ENCODE data around the gene RC3H2.
"Not testable (repeated sequence)": the region's sequence is repeated elsewhere in the genome, so short reads cannot be mapped to it uniquely, and the experiment has no call there.

Gene RC3H2

GRCh38 chr9:122912671-122912963 lies 7.5 kb upstream of the RC3H2 start:
- Histone ChIP-seq H4K20me1 (no peaks in the 10 kb centered on the region), H3K36me3 (peaks cover 11 to 41% (median 21%) of the 10 kb centered on the region in 11 experiments), H3K9ac (peak overlapping the region; percentile 76 to 87 (median 81)), H3K9me3 (replicated peaks in 1 of 11) (peaks cover 0 to 20% (median 7%) of the 10 kb centered on the region in 11 experiments; a peak in 12 of 22 replicates), H3K4me3 (peak overlapping the region; percentile 65 to 84 (median 74)), H3K27me3 (peaks cover 0 to 16% (median 8%) of the 10 kb centered on the region in 11 experiments; a peak in 8 of 22 replicates), H3K4me2 (peak overlapping the region; percentile 70 to 93 (median 82)), H3K27ac (peak overlapping the region; percentile 74 to 90 (median 81)), H3K4me1 (peaks cover 6 to 21% (median 12%) of the 10 kb centered on the region in 10 experiments; a peak in 19 of 20 replicates)
- no peak for TF ChIP-seq Cebpa-rat (IDR thresholded peaks at IDR 0.05)

GRCh38 chr9:122906122-122906521 lies 963 bp upstream of the RC3H2 start:
- Histone ChIP-seq H3K36me3 (peaks cover 8 to 31% (median 16%) of the 10 kb centered on the region in 11 experiments), H4K20me1 (peaks cover 0 to 20% (median 0%) of the 10 kb centered on the region in 11 experiments; a peak in 6 of 22 replicates), H3K27ac (peak overlapping the region in 2 of 11 experiments; percentile 96 to 100; a peak in 3 of 22 replicates), H3K4me2 (peak overlapping the region in 4 of 11 experiments; percentile 18 to 66 (median 58); a peak in 4 of 22 replicates), H3K4me1 (peaks cover 4 to 27% (median 20%) of the 10 kb centered on the region in 10 experiments; a peak in 19 of 20 replicates)
- not testable (repeated sequence) for H3K4me3 ChIP-seq; H3K9ac ChIP-seq; H3K27me3 ChIP-seq; H3K9me3 ChIP-seq (replicated peaks in 1 of 11)

- Histone ChIP-seq H3K27ac (peak overlapping the region; percentile 96 to 100 (median 98)), H3K9ac (peak overlapping the region; percentile 95 to 100 (median 98)), H3K4me1 (peaks cover 4 to 43% (median 28%) of the 10 kb centered on the region in 10 experiments; a peak in 19 of 20 replicates), H3K4me2 (peak overlapping the region; percentile 79 to 94 (median 86)), H3K9me3 (replicated peaks in 1 of 11) (peaks cover 0 to 4% (median 0%) of the 10 kb centered on the region in 11 experiments; a peak in 1 of 22 replicates), H4K20me1 (peaks cover 0 to 37% (median 7%) of the 10 kb centered on the region in 11 experiments; a peak in 12 of 22 replicates), H3K27me3 (no peaks in the 10 kb centered on the region), H3K36me3 (peaks cover 0 to 14% (median 5%) of the 10 kb centered on the region in 11 experiments; a peak in 9 of 22 replicates), H3K4me3 (peak overlapping the region; percentile 68 to 97 (median 90))
- no peak for TF ChIP-seq Cebpa-rat (IDR thresholded peaks at IDR 0.05)
Observed at GRCh38 chr9:122904466-122904822, 715 bp downstream of the RC3H2 start.

- Histone ChIP-seq H3K36me3 (peaks cover 15 to 49% (median 24%) of the 10 kb centered on the region in 11 experiments), H3K9ac (peak overlapping the region in 3 of 11 experiments; percentile 1 to 50 (median 37); a peak in 3 of 22 replicates), H3K4me2 (peak overlapping the region in 10 of 11 experiments; percentile 11 to 77 (median 48); a peak in 17 of 22 replicates), H3K4me1 (peaks cover 8 to 61% (median 38%) of the 10 kb centered on the region in 10 experiments; a peak in 19 of 20 replicates), H4K20me1 (peaks cover 20 to 70% (median 37%) of the 10 kb centered on the region in 11 experiments; a peak in 20 of 22 replicates), H3K4me3 (peak overlapping the region in 3 of 10 experiments; percentile 6 to 18 (median 13); a peak in 2 of 20 replicates), H3K27me3 (no peaks in the 10 kb centered on the region), H3K27ac (peak overlapping the region in 6 of 11 experiments; percentile 1 to 33 (median 22); a peak in 3 of 22 replicates), H3K9me3 (replicated peaks in 1 of 11) (no peaks in the 10 kb centered on the region)
- TF ChIP-seq Cebpa-rat (IDR thresholded peaks at IDR 0.05), result no peak
Observed at GRCh38 chr9:122900791-122901190, 4.4 kb downstream of the RC3H2 start.

GRCh38 chr9:122897969-122898368 lies 7.2 kb downstream of the RC3H2 start:
- Histone ChIP-seq H3K36me3 (peaks cover 43 to 77% (median 51%) of the 10 kb centered on the region in 11 experiments), H3K4me3 (no peak overlapping the region), H4K20me1 (peaks cover 26 to 89% (median 52%) of the 10 kb centered on the region in 11 experiments; a peak in 20 of 22 replicates), H3K9me3 (replicated peaks in 1 of 11) (no peaks in the 10 kb centered on the region), H3K27me3 (no peaks in the 10 kb centered on the region), H3K27ac (no peak overlapping the region; a peak in 1 of 22 replicates), H3K4me1 (peaks cover 8 to 51% (median 36%) of the 10 kb centered on the region in 10 experiments; a peak in 19 of 20 replicates), H3K9ac (peak overlapping the region in 1 of 11 experiments; percentile 4; a peak in 1 of 22 replicates), H3K4me2 (peak overlapping the region in 6 of 11 experiments; percentile 2 to 36 (median 18); a peak in 6 of 22 replicates)
- no peak for TF ChIP-seq Cebpa-rat (IDR thresholded peaks at IDR 0.05)

- Histone ChIP-seq H3K9ac (no peak overlapping the region), H3K4me2 (no peak overlapping the region), H4K20me1 (peaks cover 0 to 32% (median 3%) of the 10 kb centered on the region in 11 experiments; a peak in 5 of 22 replicates), H3K27me3 (no peaks in the 10 kb centered on the region), H3K36me3 (peaks cover 90 to 100% (median 97%) of the 10 kb centered on the region in 11 experiments), H3K4me1 (no peaks in the 10 kb centered on the region), H3K27ac (no peak overlapping the region), H3K4me3 (no peak overlapping the region), H3K9me3 (replicated peaks in 1 of 11) (no peaks in the 10 kb centered on the region)
- TF ChIP-seq Cebpa-rat (IDR thresholded peaks at IDR 0.05), result no peak
Observed at GRCh38 chr9:122888480-122888879, 16.7 kb downstream of the RC3H2 start.

- Histone ChIP-seq H3K36me3 (peaks cover 93 to 100% (median 97%) of the 10 kb centered on the region in 11 experiments), H3K9ac (no peak overlapping the region), H3K4me1 (no peaks in the 10 kb centered on the region), H3K27me3 (no peaks in the 10 kb centered on the region), H3K27ac (no peak overlapping the region), H4K20me1 (peaks cover 0 to 14% (median 0%) of the 10 kb centered on the region in 11 experiments; a peak in 1 of 22 replicates), H3K4me2 (no peak overlapping the region), H3K4me3 (no peak overlapping the region), H3K9me3 (replicated peaks in 1 of 11) (no peaks in the 10 kb centered on the region)
- TF ChIP-seq Cebpa-rat (IDR thresholded peaks at IDR 0.05), result no peak
Observed at GRCh38 chr9:122883125-122883524, 22.0 kb downstream of the RC3H2 start.

GRCh38 chr9:122879443-122879842 lies 25.7 kb downstream of the RC3H2 start:
- peaks cover 5 to 19% (median 12%) of the 10 kb centered on the region in 10 experiments; a peak in 18 of 20 replicates for H3K4me1 ChIP-seq
- no peaks in the 10 kb centered on the region for H3K9me3 ChIP-seq (replicated peaks in 1 of 11)
- H4K20me1 ChIP-seq, result peaks cover 0 to 25% (median 5%) of the 10 kb centered on the region in 11 experiments; a peak in 4 of 22 replicates
- H3K4me2 ChIP-seq, result no peak overlapping the region
- no peaks in the 10 kb centered on the region for H3K27me3 ChIP-seq
- H3K36me3 ChIP-seq, result peaks cover 99 to 100% (median 100%) of the 10 kb centered on the region in 11 experiments
- no peak overlapping the region for H3K27ac ChIP-seq
- no peak overlapping the region for H3K4me3 ChIP-seq
- H3K9ac ChIP-seq, result no peak overlapping the region
- no peak for TF ChIP-seq Cebpa-rat (IDR thresholded peaks at IDR 0.05)

- Histone ChIP-seq H3K9ac (peak overlapping the region in 5 of 11 experiments; percentile 8 to 31 (median 15); a peak in 3 of 22 replicates), H3K9me3 (replicated peaks in 1 of 11) (0 out of 22 replicates have a peak, but pooled peaks cover 0 to 2% (median 0%) of the 10 kb centered on the region in 11 experiments), H3K27me3 (no peaks in the 10 kb centered on the region), H3K36me3 (peaks cover 98 to 100% (median 100%) of the 10 kb centered on the region in 11 experiments), H3K4me3 (no peak overlapping the region), H3K4me1 (peaks cover 5 to 19% (median 12%) of the 10 kb centered on the region in 10 experiments; a peak in 18 of 20 replicates), H3K4me2 (peak overlapping the region in 5 of 11 experiments; percentile 6 to 27 (median 23); a peak in 8 of 22 replicates), H4K20me1 (peaks cover 0 to 22% (median 0%) of the 10 kb centered on the region in 11 experiments; a peak in 5 of 22 replicates), H3K27ac (peak overlapping the region in 5 of 11 experiments; percentile 2 to 27 (median 10); a peak in 5 of 22 replicates)
- no peak for TF ChIP-seq Cebpa-rat (IDR thresholded peaks at IDR 0.05)
Observed at GRCh38 chr9:122875523-122875922, 29.6 kb downstream of the RC3H2 start.

GRCh38 chr9:122867276-122867675 lies 37.9 kb downstream of the RC3H2 start:
- H4K20me1 ChIP-seq, H3K9ac ChIP-seq, H3K27me3 ChIP-seq, H3K4me2 ChIP-seq, H3K27ac ChIP-seq, H3K4me1 ChIP-seq, H3K4me3 ChIP-seq: not testable (repeated sequence)
- Histone ChIP-seq H3K36me3 (peaks cover 64 to 74% (median 71%) of the 10 kb centered on the region in 11 experiments), H3K9me3 (replicated peaks in 1 of 11) (peaks cover 0 to 18% (median 0%) of the 10 kb centered on the region in 11 experiments; a peak in 5 of 22 replicates)

Data from BLaER1 treated with 17β-estradiol and CSF1 and Interleukin-3, amounts not matched to agents 10 nM and 100 nM (cell line).